IMR-90 (cell line): Measurements from ENCODE around the gene COL9A3. TPM values are rescaled to one million over a fixed set of nuclear protein-coding genes. Genes with fewer than 3 reads are reported as not detected.

ENCODE experiments used
- ATAC-seq: fragments of 200-7000 bp; cut with Tn5 transposase; 2 replicates; pipeline ENCODE4 v1.9.1; 2020; ENCODE audit warnings: low read depth, mild to moderate bottlenecking, moderate library complexity
- BruUV-seq: library from RNA; stranded (reverse); fragments of 400-500 nt; replicated peaks from 2 replicates; lab custom pipeline; 2021; lab: Mats Ljungman, UMichigan
- CTCF ChIA-PET: fragments of 300-600 bp; formaldehyde crosslinking; extraction: SDS; loops from one replicate; lab custom pipeline; 2021; ENCODE audit warnings: antibody characterized with exemption; lab: Yijun Ruan, JAX
- POLR2A ChIA-PET: fragments of 300-600 bp; sonication (Branson Sonifier 250); formaldehyde crosslinking; loops from one replicate; lab custom pipeline; 2022; ENCODE audit warnings: antibody characterized with exemption; ENCODE audit not compliant: unreplicated experiment; lab: Charles Lee
- DNase-seq: peaks from one replicate; pipeline ENCODE4 v3.0.0; 2013
- H2AFZ ChIP-seq: replicated peaks from 2 replicates; pipeline ENCODE3; 2013; ENCODE audit warnings: low read length, mild to moderate bottlenecking; ENCODE audit not compliant: poor library complexity
- H2AK5ac ChIP-seq: 2 replicates; pipeline ENCODE4 v1.6.1; 2013; ENCODE audit warnings: low read depth, low read length, inconsistent platforms
- H2AK9ac ChIP-seq: replicated peaks from 2 replicates; pipeline ENCODE3; 2013; ENCODE audit warnings: mild to moderate bottlenecking, low read depth, low read length, moderate library complexity; ENCODE audit not compliant: poor library complexity
- H2BK120ac ChIP-seq: 2 replicates; pipeline ENCODE4 v1.6.1; 2013; ENCODE audit warnings: low read depth, low read length, inconsistent platforms
- H2BK15ac ChIP-seq: 3 replicates; pipeline ENCODE4 v1.6.1; 2013; ENCODE audit warnings: low read depth, low read length, inconsistent platforms
- H2BK20ac ChIP-seq: 2 replicates; pipeline ENCODE4 v1.6.1; 2013; ENCODE audit warnings: low read depth, mild to moderate bottlenecking, inconsistent platforms, low read length, moderate library complexity
- H2BK5ac ChIP-seq: 2 replicates; pipeline ENCODE4 v1.6.1; 2013; ENCODE audit warnings: mild to moderate bottlenecking, low read depth, low read length, inconsistent platforms; ENCODE audit not compliant: poor library complexity, severe bottlenecking
- H3K14ac ChIP-seq: replicated peaks from 2 replicates; pipeline ENCODE4 v1.6.1; 2013; ENCODE audit warnings: low read depth, low read length, inconsistent platforms
- H3K18ac ChIP-seq: 2 replicates; pipeline ENCODE4 v1.6.1; 2013; ENCODE audit warnings: low read depth, low read length, control low read depth
- H3K23ac ChIP-seq: 2 replicates; pipeline ENCODE4 v1.6.1; 2013; ENCODE audit warnings: low read depth, low read length, inconsistent platforms
- H3K27ac ChIP-seq: 2 replicates; pipeline ENCODE4 v1.5.1; 2013; ENCODE audit warnings: mild to moderate bottlenecking, control low read depth, low read length; ENCODE audit not compliant: insufficient read depth
- H3K27me3 ChIP-seq: 2 replicates; pipeline ENCODE4 v1.6.1; 2013; ENCODE audit warnings: low read length; ENCODE audit not compliant: control insufficient read depth, insufficient read depth
- H3K36me3 ChIP-seq: 2 replicates; pipeline ENCODE4 v1.6.1; 2013; ENCODE audit warnings: low read length, mixed read lengths; ENCODE audit not compliant: control insufficient read depth, insufficient read depth
- H3K4ac ChIP-seq: 2 replicates; pipeline ENCODE4 v1.6.1; 2013; ENCODE audit warnings: low read depth, low read length, inconsistent platforms
- H3K4me1 ChIP-seq: 2 replicates; pipeline ENCODE4 v1.6.1; 2013; ENCODE audit warnings: low read length, mixed read lengths; ENCODE audit not compliant: control insufficient read depth, insufficient read depth
- H3K4me2 ChIP-seq: 2 replicates; pipeline ENCODE4 v1.6.1; 2013; ENCODE audit warnings: low read depth, mild to moderate bottlenecking, control low read depth, low read length, moderate library complexity
- H3K4me3 ChIP-seq: 2 replicates; pipeline ENCODE4 v1.5.1; 2013; ENCODE audit warnings: low read depth, mild to moderate bottlenecking, control low read depth, low read length, moderate library complexity; ENCODE audit not compliant: insufficient read depth
- H3K56ac ChIP-seq: 2 replicates; pipeline ENCODE4 v1.6.1; 2013; ENCODE audit warnings: low read length, inconsistent platforms; ENCODE audit not compliant: insufficient read depth; ENCODE audit errors: extremely low read depth
- H3K79me1 ChIP-seq, 2 experiments: 2 replicates each; pipeline ENCODE4 v1.6.1; 2013; ENCODE audit warnings: low read length in 2 of 2, inconsistent platforms in 1 of 2, low read depth in 1 of 2
- H3K9ac ChIP-seq: 2 replicates; pipeline ENCODE4 v1.6.1; 2013; ENCODE audit warnings: low read depth, low read length, control low read depth
- H3K9me1 ChIP-seq: 2 replicates; pipeline ENCODE4 v1.6.1; 2013; ENCODE audit warnings: low read length, inconsistent platforms; ENCODE audit not compliant: insufficient read depth
- H3K9me3 ChIP-seq: 2 replicates; pipeline ENCODE4 v1.6.1; 2013; ENCODE audit warnings: low read length; ENCODE audit not compliant: control insufficient read depth, insufficient read depth
- H4K20me1 ChIP-seq: 2 replicates; pipeline ENCODE4 v1.6.1; 2013; ENCODE audit warnings: low read length, inconsistent platforms; ENCODE audit not compliant: insufficient read depth
- H4K5ac ChIP-seq: 2 replicates; pipeline ENCODE4 v1.6.1; 2013; ENCODE audit warnings: mild to moderate bottlenecking, low read depth, low read length, control low read depth
- H4K8ac ChIP-seq, 2 experiments: 2 replicates each; pipeline ENCODE4 v1.6.1; 2013; ENCODE audit warnings: low read depth in 2 of 2, low read length in 2 of 2, control low read depth in 1 of 2, inconsistent platforms in 1 of 2
- H4K91ac ChIP-seq: 2 replicates; pipeline ENCODE4 v1.6.1; 2013; ENCODE audit warnings: low read depth, low read length, inconsistent platforms; ENCODE audit not compliant: insufficient read depth
- BHLHE40 ChIP-seq: fragments of 150-350 bp; IDR thresholded peaks from 2 replicates; pipeline ENCODE4 v1.6.1; 2016; ENCODE audit warnings: mild to moderate bottlenecking, low read depth, low read length
- MAZ ChIP-seq: IDR thresholded peaks from 2 replicates; pipeline ENCODE4 v1.6.1; 2012; ENCODE audit warnings: low read depth, mild to moderate bottlenecking, low read length, improper control_type of control experiment, moderate library complexity, borderline replicate concordance
- RFX5 ChIP-seq: IDR thresholded peaks from 2 replicates; pipeline ENCODE4 v1.8.0; 2012; ENCODE audit warnings: low read depth, mild to moderate bottlenecking, low read length, moderate library complexity
- USF2 ChIP-seq: fragments of 150-350 bp; IDR thresholded peaks from 2 replicates; pipeline ENCODE4 v1.6.1; 2017; ENCODE audit warnings: mild to moderate bottlenecking, antibody characterized with exemption, low read length, low read depth
- WGBS, 2 experiments: methylation state at CpG; one replicate each; pipeline versions ENCODE4 v1.1.5 to v1.1.7; 2013; ENCODE audit warnings: missing lambda C conversion rate in 2 of 2; ENCODE audit not compliant: insufficient read length in 1 of 2; ENCODE audit errors: extremely low coverage in 2 of 2; 5-methylcytosine and 5-hydroxymethylcytosine counted together
- dilution Hi-C: fragments of 300-500 bp; cut with HindIII; formaldehyde crosslinking; loops from one replicate; pipeline ENCODE4 v1.14.3; 2018; ENCODE audit warnings: low sequenced_read_pairs; ENCODE audit not compliant: unreplicated experiment
- in situ Hi-C: fragments of 300-500 bp; cut with MboI; formaldehyde crosslinking; loops from 3 replicates; pipeline ENCODE4 v1.14.3; 2019; ENCODE audit warnings: low sequenced_read_pairs, inconsistent platforms, mixed read lengths
- intact Hi-C: fragments of 100-400 bp; cut with micrococcal nuclease; formaldehyde crosslinking; loops from 2 replicates; pipeline ENCODE4 v1.10.0; 2022
- polyA plus RNA-seq, 3 experiments: library from polyadenylated mRNA; depleted of rRNA; stranded (reverse); fragments of >200 nt; gene quantifications; 2 replicates each; pipeline ENCODE4 v1.2.3, GENCODE V29; 2012; ENCODE audit warnings: low replicate concordance in 1 of 3
- total RNA-seq: library from RNA; depleted of rRNA; stranded (reverse); fragments of >200 nt; gene quantifications from 2 replicates; pipeline ENCODE4 v1.2.3, GENCODE V29; 2012

The COL9A3 gene
- total and polyA plus RNA-seq, 2 of the 4 experiments (the other 2 are of a cell fraction), result 0.36 to 1.4 TPM

- H3K27ac ChIP-seq, result no peak overlapping the region
- H3K4me1 ChIP-seq, result peaks cover 11% of the 10 kb centered on the region
- CTCF ChIA-PET, result no interaction called here
Observed at GRCh38 chr20:62768551-62769287, 48.1 kb upstream of the COL9A3 start.

More at GRCh38 chr20:62768551-62769287, 48.1 kb upstream of the COL9A3 start:
- Histone ChIP-seq H3K14ac (peak overlapping the region; percentile 25; the same call in 1 of the 2 replicates), H2AK9ac (peak overlapping the region; percentile 52), H2BK15ac (no peak overlapping the region), H4K5ac (no peak overlapping the region), H4K8ac (no peak overlapping the region), H3K23ac (no peak overlapping the region), H3K4ac (no peak overlapping the region), H2BK120ac (no peak overlapping the region), H2AFZ (peak overlapping the region; percentile 83), H3K4me3 (no peak overlapping the region), H2BK20ac (no peak overlapping the region), H4K20me1 (no peaks in the 10 kb centered on the region), H3K56ac (no peak overlapping the region), H3K36me3 (no peaks in the 10 kb centered on the region), H2BK5ac (no peak overlapping the region), H3K9me1 (peaks cover 4% of the 10 kb centered on the region), H4K91ac (no peak overlapping the region), H2AK5ac (peak overlapping the region; percentile 24; the same call in 1 of the 2 replicates), H3K9me3 (no peaks in the 10 kb centered on the region), H3K9ac (no peak overlapping the region), H3K79me1 (no peaks in the 10 kb centered on the region), H3K18ac (no peak overlapping the region), H3K27me3 (peaks cover 12% of the 10 kb centered on the region; the same call in 1 of the 2 replicates), H3K4me2 (no peak overlapping the region)
- 53% methylated on average over 5 of the region's 21 CpGs; no CpG with 5 or more reads in 1 of the 2 experiments for WGBS, 2 experiments
- in situ Hi-C loops (no loop called here), dilution Hi-C loops (no loop called here), intact Hi-C loops (no loop called here)
- POLR2A ChIA-PET, result no interaction called here
- TF ChIP-seq RFX5, result no peak
- peak; percentile 37; the same call in 1 of the 2 replicates for TF ChIP-seq BHLHE40
- TF ChIP-seq USF2, result peak; percentile 46
- TF ChIP-seq MAZ, result 0 out of 2 replicates have a peak, but pooled peaks have one; percentile 11
- ATAC-seq (peak; percentile 75), DNase-seq (peak; percentile 61)
- BruUV-seq, result no TSS peak
